MV-4-11 (cell line): ENCODE data around the gene CCNH.

Experiments
- DNase-seq: peaks from one replicate; lab custom pipeline; 2025; lab: John Stamatoyannopoulos, UW

CCNH gene

GRCh38 chr5:87360132-87360531 is 52.6 kb downstream of the CCNH start:
- DNase-seq: no peak

GRCh38 chr5:87359106-87359505 is 53.6 kb downstream of the CCNH start:
- no peak for DNase-seq

GRCh38 chr5:87354496-87354895 is 58.2 kb downstream of the CCNH start:
- no peak for DNase-seq

- DNase-seq: no peak
These were observed 64.9 kb downstream of the CCNH start for GRCh38 chr5:87347841-87348240.

- DNase-seq: peak; percentile 10
These were observed 65.5 kb downstream of the CCNH start for GRCh38 chr5:87347272-87347671.
